Liver (tissue), 3 donors: ENCODE data around the gene ASPHD1.

Experiments used
- ATF3 ChIP-seq: IDR thresholded peaks from 2 replicates; pipeline ENCODE4 v1.6.1; 2016; ENCODE audit warnings: antibody characterized with exemption
- CTCF ChIP-seq: fragments of 150-350 bp; IDR thresholded peaks from 2 replicates; pipeline ENCODE4 v1.5.1; 2017; ENCODE audit warnings: improper control_type of control experiment, low read depth, low read length; ENCODE audit not compliant: missing input control
- FOXA1 ChIP-seq: IDR thresholded peaks from 2 replicates; pipeline ENCODE4 v1.6.1; 2016; ENCODE audit warnings: antibody characterized with exemption
- GABPA ChIP-seq, 2 donors: IDR thresholded peaks in 1 of 2; conservative IDR thresholded peaks in 1 of 2; 2 replicates each; pipeline ENCODE4 v1.6.1; 2016; ENCODE audit warnings: antibody characterized with exemption in 2 of 2, mild to moderate bottlenecking in 1 of 2, moderate library complexity in 1 of 2
- HNF4A ChIP-seq, 2 donors: conservative IDR thresholded peaks; 2 replicates each; pipeline ENCODE4 v1.6.1; 2016; ENCODE audit warnings: antibody characterized with exemption in 2 of 2, mild to moderate bottlenecking in 2 of 2
- JUND ChIP-seq, 2 donors: IDR thresholded peaks; 2 replicates each; pipeline ENCODE4 v1.6.1; 2016; ENCODE audit warnings: antibody characterized with exemption in 2 of 2
- NR2F2 ChIP-seq: IDR thresholded peaks from 2 replicates; pipeline ENCODE4 v1.6.1; 2016; ENCODE audit warnings: antibody characterized with exemption
- RAD21 ChIP-seq, 2 donors: IDR thresholded peaks; 2 replicates each; pipeline ENCODE4 v1.6.1; 2016; ENCODE audit warnings: antibody characterized with exemption in 2 of 2, mild to moderate bottlenecking in 2 of 2
- REST ChIP-seq: IDR thresholded peaks from 2 replicates; pipeline ENCODE4 v1.6.1; 2016; ENCODE audit warnings: antibody characterized with exemption, mild to moderate bottlenecking
- RXRA ChIP-seq, 2 donors: IDR thresholded peaks; 2 replicates each; pipeline ENCODE4 v1.6.1; 2017 to 2018; ENCODE audit warnings: antibody characterized with exemption in 2 of 2, mild to moderate bottlenecking in 1 of 2
- SP1 ChIP-seq: IDR thresholded peaks from 2 replicates; pipeline ENCODE4 v1.6.1; 2018; ENCODE audit warnings: antibody characterized with exemption, mild to moderate bottlenecking
- YY1 ChIP-seq: IDR thresholded peaks from 2 replicates; pipeline ENCODE4 v1.6.1; 2016; ENCODE audit warnings: antibody characterized with exemption, mild to moderate bottlenecking
- donor health status: healthy.
- donor health status: healthy.

DNA sequence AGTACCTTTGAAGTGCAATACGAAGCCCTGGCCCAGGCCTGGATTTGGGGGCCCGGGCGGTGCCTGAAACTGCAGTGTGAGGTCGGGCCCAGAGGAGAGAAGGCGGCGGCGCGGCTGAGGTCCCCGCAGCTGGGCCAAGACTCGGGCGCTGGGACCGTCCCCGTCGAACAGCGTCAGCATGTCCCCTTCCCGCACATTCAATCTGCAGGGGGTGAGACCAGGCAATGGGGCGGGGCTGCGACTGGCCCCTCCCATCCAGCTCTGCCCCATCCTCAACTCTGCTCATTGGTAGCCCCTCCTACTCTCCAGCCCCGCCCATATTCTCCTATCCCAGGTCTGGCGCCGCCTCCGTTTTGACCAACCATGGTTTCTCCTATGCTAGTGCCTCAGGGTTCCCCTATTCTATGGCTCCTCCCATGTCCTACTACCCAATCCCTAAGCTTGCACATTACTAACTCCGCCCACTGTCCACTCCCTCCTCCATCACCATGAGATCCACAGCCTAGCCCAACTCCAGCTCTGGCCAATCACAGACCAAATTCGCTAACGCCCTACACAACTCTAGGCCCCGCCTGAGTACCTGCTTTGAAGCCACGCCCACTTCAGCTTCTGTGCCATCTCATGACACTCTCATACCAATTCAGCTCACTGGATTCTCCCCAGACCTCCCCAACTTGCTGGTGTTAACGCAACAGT, 22.9 kb upstream of the ASPHD1 start:
- no peak for TF ChIP-seq SP1
- TF ChIP-seq REST = no peak
- no peak for TF ChIP-seq CTCF
- TF ChIP-seq ATF3 = no peak
- TF ChIP-seq RXRA (IDR thresholded peaks at IDR 0.05) = no peak
- TF ChIP-seq GABPA (IDR thresholded peaks at IDR 0.05 in 1 of 2, conservative IDR thresholded peaks at IDR 0.05 in 1 of 2) = no peak
- no peak for TF ChIP-seq RAD21 (IDR thresholded peaks at IDR 0.05)
- no peak for TF ChIP-seq YY1
- no peak for TF ChIP-seq JUND (IDR thresholded peaks at IDR 0.05)
- no peak for TF ChIP-seq FOXA1
- TF ChIP-seq NR2F2 = no peak
- no peak for TF ChIP-seq HNF4A (conservative IDR thresholded peaks at IDR 0.05)
